H1 (cell line): ENCODE data around the gene SCN1B. TPM values are rescaled to one million over a fixed set of nuclear protein-coding genes. Genes with fewer than 3 reads are reported as not detected.

Experiments
- BCL11A ChIP-seq, 2 experiments: IDR thresholded peaks; one replicate each; pipeline ENCODE4 v1.6.1; 2011; ENCODE audit warnings: low read depth in 2 of 2, low read length in 2 of 2, mild to moderate bottlenecking in 2 of 2
- CBX8 ChIP-seq: fragments of 300-800, 300-1000 bp; sonication (generic); IDR thresholded peaks from 2 replicates; pipeline ENCODE4 v1.7.1; 2016; ENCODE audit warnings: low read depth, low read length, borderline replicate concordance
- JUN ChIP-seq: IDR thresholded peaks from 2 replicates; pipeline ENCODE4 v1.6.1; 2011; ENCODE audit warnings: low read depth, mild to moderate bottlenecking, improper control_type of control experiment, low read length
- SP2 ChIP-seq: IDR thresholded peaks from 2 replicates; pipeline ENCODE4 v1.6.1; 2012; ENCODE audit warnings: mild to moderate bottlenecking, low read length, inconsistent platforms
- TEAD4 ChIP-seq: IDR thresholded peaks from 2 replicates; pipeline ENCODE4 v1.6.1; 2012; ENCODE audit warnings: low read depth, low read length, inconsistent platforms, mixed read lengths
- YY1 ChIP-seq: IDR thresholded peaks from 2 replicates; pipeline ENCODE4 v1.6.1; 2011; ENCODE audit warnings: low read depth, mild to moderate bottlenecking, low read length
- ZNF274 ChIP-seq: IDR thresholded peaks from 2 replicates; pipeline ENCODE4 v1.7.0; 2012; ENCODE audit warnings: low read length, borderline replicate concordance; ENCODE audit errors: extremely low read depth
- polyA plus RNA-seq, 7 experiments: library from polyadenylated mRNA; depleted of rRNA in 3 of 7; stranded (reverse) in 5 of 7; unstranded in 2 of 7; fragments of >200 nt in 5 of 7; fragments of 200-250 nt in 2 of 7; gene quantifications; 1 replicate in 5 of 7; 2 replicates in 1 of 7; 4 replicates in 1 of 7; pipeline versions ENCODE4 v1.2.1 to v1.2.3, GENCODE V29; 2011 to 2013; ENCODE audit warnings: missing spikeins in 2 of 7, mixed read lengths in 2 of 7
- total RNA-seq: library from RNA; stranded (reverse); fragmentation: NEBNext Ultra II Directional; extraction: Animal tissue kit (Norgen Biotek cat#: 25700); gene quantifications from 2 replicates; pipeline ENCODE4 v1.2.1, GENCODE V29; 2021
- TF ChIP-seq, protein P1 (sequence below): IDR thresholded peaks from 2 replicates; pipeline ENCODE4 v1.6.1; 2012; ENCODE audit warnings: inconsistent platforms

SCN1B gene
- total and polyA plus RNA-seq, 2 of the 8 experiments (the other 6 are each of a cell fraction or from before 2014, with no cell fraction given), result 3.1 to 3.5 TPM

DNA sequence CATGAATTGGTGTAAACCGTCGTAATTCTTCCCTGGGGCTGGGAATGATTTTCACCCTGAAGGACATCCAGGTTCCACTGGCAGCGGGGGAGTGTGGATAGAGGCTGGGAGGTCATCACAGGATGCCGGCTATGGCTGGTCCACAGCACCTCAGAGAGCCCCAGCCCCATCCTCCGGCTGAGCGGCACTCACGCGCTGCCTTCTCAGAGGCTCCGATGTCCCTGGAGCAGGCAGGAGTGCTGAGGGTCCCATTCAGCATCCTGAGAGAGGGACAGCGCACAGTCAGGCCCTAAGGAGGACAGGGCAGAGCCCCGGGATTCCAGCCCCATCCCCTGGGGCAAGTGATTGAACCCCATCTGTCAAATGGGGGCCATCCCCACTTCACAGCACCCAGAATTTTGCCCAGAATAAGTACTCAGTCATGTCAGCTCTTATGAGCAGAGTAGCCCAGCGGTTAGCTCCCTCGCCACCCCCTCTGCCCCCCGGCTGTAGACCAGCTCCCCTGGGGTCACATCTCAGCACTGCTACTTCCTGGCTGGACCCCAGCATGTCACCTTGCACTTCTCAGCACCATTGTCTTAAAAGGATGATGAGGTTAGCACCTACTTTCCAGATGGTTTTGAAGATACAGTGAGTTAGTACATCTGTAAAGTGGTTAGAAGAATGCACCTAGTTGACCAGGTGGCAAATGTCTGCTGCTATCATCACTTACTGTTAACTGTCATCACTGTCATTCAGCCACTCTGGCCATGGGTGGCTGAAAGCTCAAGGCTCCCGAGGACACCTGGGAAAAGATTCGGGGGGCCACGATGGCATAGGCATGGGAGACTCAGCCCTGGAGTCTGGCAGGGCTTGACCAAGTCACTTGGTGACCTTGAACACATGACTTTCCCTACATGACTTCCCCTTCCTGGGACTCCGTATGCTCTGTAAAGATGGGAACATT is 18.3 kb upstream of the SCN1B start (continued):
- TF ChIP-seq YY1 (no peak), CBX8 (no peak), BCL11A (IDR thresholded peaks at IDR 0.05; ENCODE audit: low read depth in 2 of 2, low read length in 2 of 2) (no peak), JUN (no peak), SP2 (no peak), TEAD4 (no peak), ZNF274 (no peak)
- TF ChIP-seq, protein P1, sequence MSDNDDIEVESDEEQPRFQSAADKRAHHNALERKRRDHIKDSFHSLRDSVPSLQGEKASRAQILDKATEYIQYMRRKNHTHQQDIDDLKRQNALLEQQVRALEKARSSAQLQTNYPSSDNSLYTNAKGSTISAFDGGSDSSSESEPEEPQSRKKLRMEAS, result no peak
